Measurements from ENCODE around the gene ZNF740. TPM values are rescaled to one million over a fixed set of nuclear protein-coding genes. Genes with fewer than 3 reads are reported as not detected.
"Not testable (repeated sequence)": the region's sequence is repeated elsewhere in the genome, so short reads cannot be mapped to it uniquely, and the experiment has no call there.

The ZNF740 gene
- total RNA-seq, 4 donors from 2014 or later = 14.9 to 27.7 (median 17.4) TPM

DNA sequence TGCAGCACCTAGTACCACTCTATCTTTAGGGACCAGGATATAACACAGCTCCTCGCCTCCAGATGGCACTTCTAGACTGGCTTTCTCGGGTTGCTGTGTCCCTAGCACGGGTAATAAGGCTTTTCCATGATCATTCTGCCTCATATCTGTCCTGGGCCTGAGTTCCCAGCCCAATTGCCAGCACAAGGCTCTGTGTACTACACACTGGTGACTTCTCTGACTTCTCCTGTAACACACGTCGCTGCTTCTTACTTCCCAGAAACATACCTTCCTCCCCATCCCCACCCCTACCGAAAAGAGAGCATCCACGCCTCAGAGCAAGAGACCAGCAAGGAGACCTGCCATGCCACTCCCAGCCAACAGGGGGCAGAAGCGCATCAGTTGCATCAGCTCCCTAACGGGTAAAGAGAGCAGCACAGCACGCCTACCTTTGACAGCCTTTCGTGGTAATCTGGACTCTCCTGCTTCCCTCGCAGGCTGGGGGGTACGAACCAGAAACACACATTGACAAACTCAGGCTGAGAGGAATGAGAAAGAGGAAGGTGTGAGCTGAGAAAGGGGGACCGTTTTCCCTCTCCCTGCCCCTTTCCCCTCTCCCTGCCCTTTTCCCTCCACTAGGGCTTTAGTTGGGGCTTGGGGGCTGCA, 21.2 kb upstream of the ZNF740 start:
- peak; percentile 90 for ATAC-seq
- WGBS, 2 donors (ENCODE audit: low coverage in 1 of 2) = 4 to 21% methylated on average over 5 to 9 of the region's 14 CpGs

DNA sequence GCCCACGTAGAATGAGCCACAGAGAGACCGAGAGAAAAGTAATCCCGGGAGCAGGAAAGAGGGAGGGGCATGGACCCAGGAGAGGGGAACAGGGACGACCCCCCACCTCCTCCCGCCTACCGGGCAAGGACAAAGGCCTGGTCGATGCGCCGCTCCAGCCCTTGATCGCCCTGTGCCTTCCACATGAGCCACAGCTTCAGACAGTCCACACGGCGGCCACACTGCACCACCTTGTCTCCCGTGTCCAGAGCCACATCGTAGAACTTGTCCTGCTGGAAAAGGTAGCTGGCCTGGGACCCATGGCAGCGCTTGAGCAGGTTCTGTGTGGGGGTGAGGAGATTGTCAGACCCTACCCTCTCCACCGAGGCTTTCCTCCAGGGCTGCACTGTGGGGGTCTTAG, 20.5 kb upstream of the ZNF740 start:
- H3K27ac ChIP-seq = peak overlapping the region in 3 of 4 donors; percentile 71 to 83 (median 78)
- no peak for ATAC-seq
- TF ChIP-seq POLR2AphosphoS5 (IDR thresholded peaks at IDR 0.05) (no peak), EP300 (IDR thresholded peaks at IDR 0.05) (no peak), POLR2A (IDR thresholded peaks at IDR 0.05) (no peak)
- TF ChIP-seq, protein P1, sequence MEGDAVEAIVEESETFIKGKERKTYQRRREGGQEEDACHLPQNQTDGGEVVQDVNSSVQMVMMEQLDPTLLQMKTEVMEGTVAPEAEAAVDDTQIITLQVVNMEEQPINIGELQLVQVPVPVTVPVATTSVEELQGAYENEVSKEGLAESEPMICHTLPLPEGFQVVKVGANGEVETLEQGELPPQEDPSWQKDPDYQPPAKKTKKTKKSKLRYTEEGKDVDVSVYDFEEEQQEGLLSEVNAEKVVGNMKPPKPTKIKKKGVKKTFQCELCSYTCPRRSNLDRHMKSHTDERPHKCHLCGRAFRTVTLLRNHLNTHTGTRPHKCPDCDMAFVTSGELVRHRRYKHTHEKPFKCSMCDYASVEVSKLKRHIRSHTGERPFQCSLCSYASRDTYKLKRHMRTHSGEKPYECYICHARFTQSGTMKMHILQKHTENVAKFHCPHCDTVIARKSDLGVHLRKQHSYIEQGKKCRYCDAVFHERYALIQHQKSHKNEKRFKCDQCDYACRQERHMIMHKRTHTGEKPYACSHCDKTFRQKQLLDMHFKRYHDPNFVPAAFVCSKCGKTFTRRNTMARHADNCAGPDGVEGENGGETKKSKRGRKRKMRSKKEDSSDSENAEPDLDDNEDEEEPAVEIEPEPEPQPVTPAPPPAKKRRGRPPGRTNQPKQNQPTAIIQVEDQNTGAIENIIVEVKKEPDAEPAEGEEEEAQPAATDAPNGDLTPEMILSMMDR (IDR thresholded peaks at IDR 0.05) = no peak

More for the DNA sequence above, 21.2 kb upstream of the ZNF740 start:
- peak overlapping the region; percentile 27 to 83 (median 74) for H3K27ac ChIP-seq
- peaks cover 0 to 55% (median 5%) of the 10 kb centered on the region in 3 donors for H3K4me1 ChIP-seq
- peaks cover 0 to 25% of the 10 kb centered on the region in 2 donors for H3K36me3 ChIP-seq
- no peaks in the 10 kb centered on the region for H3K27me3 ChIP-seq
- no peak overlapping the region for H3K4me3 ChIP-seq
- TF ChIP-seq POLR2AphosphoS5 (IDR thresholded peaks at IDR 0.05) (peak; percentile 52), EP300 (IDR thresholded peaks at IDR 0.05) (no peak), POLR2A (IDR thresholded peaks at IDR 0.05) (no peak)
- TF ChIP-seq, protein P1 (IDR thresholded peaks at IDR 0.05) = peak; percentile 86 to 98 (median 96)
- H3K9me3 ChIP-seq = no peaks in the 10 kb centered on the region

DNA sequence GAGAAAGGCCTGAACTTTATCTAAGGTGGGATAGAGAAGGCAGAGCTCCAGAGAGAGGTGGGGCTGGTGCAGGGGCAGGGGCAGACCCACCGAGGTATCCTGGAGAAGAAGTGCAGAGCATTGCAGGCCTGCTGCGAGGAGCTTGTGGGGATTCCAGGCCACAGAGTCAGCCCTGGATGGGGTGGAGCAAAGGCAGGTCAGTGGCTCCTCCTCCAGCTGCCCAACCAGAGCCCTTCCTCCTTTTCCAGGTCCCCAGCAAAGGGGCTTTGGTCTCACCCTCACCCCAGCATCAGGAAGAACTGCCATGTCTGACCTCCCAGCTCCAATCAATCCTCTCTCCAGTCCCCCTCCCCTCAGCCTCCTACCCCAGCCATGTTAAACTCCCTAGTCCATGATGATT, 19.8 kb upstream of the ZNF740 start:
- no peaks in the 10 kb centered on the region for H3K9me3 ChIP-seq
- peaks cover 0 to 45% (median 5%) of the 10 kb centered on the region in 3 donors for H3K4me1 ChIP-seq
- peaks cover 0 to 34% of the 10 kb centered on the region in 2 donors for H3K36me3 ChIP-seq
- no peak for ATAC-seq
- H3K27ac ChIP-seq = peak overlapping the region in 1 of 4 donors; percentile 78
- H3K4me3 ChIP-seq = no peak overlapping the region
- no peak for TF ChIP-seq POLR2A (IDR thresholded peaks at IDR 0.05)
- no peaks in the 10 kb centered on the region for H3K27me3 ChIP-seq
- WGBS, 2 donors (ENCODE audit: low coverage in 1 of 2) = 86% methylated on average over 2 of the region's 2 CpGs; no CpG with 5 or more reads in 1 of the 2 donors

More for the DNA sequence above, 20.5 kb upstream of the ZNF740 start:
- Histone ChIP-seq H3K27me3 (no peaks in the 10 kb centered on the region), H3K9me3 (no peaks in the 10 kb centered on the region), H3K36me3 (peaks cover 0 to 28% of the 10 kb centered on the region in 2 donors), H3K4me1 (peaks cover 0 to 48% (median 5%) of the 10 kb centered on the region in 3 donors), H3K4me3 (no peak overlapping the region)
- WGBS, 2 donors (ENCODE audit: low coverage in 1 of 2) = no CpG with 5 or more reads among the region's 16 CpGs

DNA sequence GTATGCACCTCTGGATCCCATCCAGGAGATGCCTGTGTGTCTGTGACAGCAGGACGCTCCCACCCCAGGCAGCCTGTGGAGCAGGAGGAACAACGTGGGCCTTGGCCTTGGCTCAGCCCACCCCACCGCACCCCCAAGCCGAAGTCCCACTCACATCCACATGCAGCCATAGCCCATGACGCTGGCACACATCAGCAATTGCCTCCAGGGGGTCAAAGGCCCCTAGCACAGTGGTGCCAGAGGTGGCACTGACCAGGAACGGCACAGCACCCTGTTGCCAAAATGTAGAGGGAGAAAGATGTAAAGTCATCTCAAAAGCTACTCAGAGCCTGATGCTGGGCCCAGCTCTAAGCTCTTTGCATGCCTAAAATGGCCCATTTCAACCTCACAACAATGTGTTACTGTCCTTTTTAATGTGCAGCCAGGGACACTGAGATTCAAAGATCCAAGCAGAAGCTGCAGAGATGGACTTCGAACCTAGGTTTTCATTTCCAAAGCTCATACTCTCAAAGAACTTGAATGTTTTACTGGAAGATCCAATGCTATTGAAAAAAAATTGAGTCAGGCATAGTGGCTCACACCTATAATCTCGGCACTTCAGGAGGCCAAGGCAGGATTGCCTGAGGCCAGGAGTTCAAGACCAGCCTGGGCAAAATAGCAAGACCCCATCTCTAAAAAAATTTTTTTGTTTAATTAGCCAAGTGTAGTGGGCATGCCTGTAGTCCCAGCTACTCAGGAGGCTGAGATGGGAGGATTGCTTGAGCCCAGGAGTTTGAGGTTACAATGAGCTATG, 19.2 kb upstream of the ZNF740 start:
- ATAC-seq = no peak
- TF ChIP-seq POLR2A (IDR thresholded peaks at IDR 0.05) (no peak), EP300 (IDR thresholded peaks at IDR 0.05) (no peak), POLR2AphosphoS5 (IDR thresholded peaks at IDR 0.05) (no peak)
- TF ChIP-seq, protein P1 (IDR thresholded peaks at IDR 0.05) = no peak
- Histone ChIP-seq H3K27ac (peak overlapping the region in 1 of 4 donors; percentile 78), H3K36me3 (peaks cover 0 to 39% of the 10 kb centered on the region in 2 donors), H3K9me3 (no peaks in the 10 kb centered on the region), H3K27me3 (no peaks in the 10 kb centered on the region), H3K4me1 (peaks cover 0 to 38% (median 5%) of the 10 kb centered on the region in 3 donors), H3K4me3 (no peak overlapping the region)
- 92 to 100% methylated on average over 2 of the region's 8 CpGs for WGBS, 2 donors (ENCODE audit: low coverage in 1 of 2)

DNA sequence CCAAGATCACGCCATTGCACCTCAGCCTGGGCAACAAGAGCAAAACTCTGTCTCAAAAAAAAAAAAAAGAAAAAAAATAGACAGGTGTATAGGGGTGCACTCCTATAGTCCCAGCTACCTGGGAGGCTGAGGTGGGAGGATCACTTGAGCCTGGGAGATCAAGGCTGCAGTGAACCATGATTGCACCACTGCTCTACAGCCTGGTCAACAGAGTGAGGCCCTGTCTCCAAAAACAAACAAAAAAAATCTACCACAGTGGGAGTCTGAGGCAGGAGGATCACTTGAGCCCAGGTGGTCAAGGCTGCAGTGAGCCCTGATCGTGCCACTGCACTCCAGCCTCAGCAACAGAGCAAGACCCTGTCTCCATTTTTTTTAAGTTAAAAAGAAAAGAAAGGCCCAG, 17.5 kb upstream of the ZNF740 start:
- not testable (repeated sequence) for ATAC-seq, H3K9me3 ChIP-seq, H3K4me3 ChIP-seq, H3K27ac ChIP-seq, H3K27me3 ChIP-seq
- Histone ChIP-seq H3K36me3 (peaks cover 0 to 52% of the 10 kb centered on the region in 2 donors), H3K4me1 (peaks cover 0 to 21% (median 5%) of the 10 kb centered on the region in 3 donors)
- 71 to 100% methylated on average over 1 of the region's 2 CpGs for WGBS, 2 donors (ENCODE audit: low coverage in 1 of 2)

Data from gastroesophageal sphincter (tissue), 4 donors.